Ishikawa (cell line): ENCODE results near the gene CUL7.

Experiments
- CEBPB ChIP-seq: IDR thresholded peaks from 2 replicates; pipeline ENCODE4 v1.6.1; 2012
- CREB1 ChIP-seq: IDR thresholded peaks from 2 replicates; pipeline ENCODE4 v1.6.1; 2012; ENCODE audit warnings: low read depth
- EGR1 ChIP-seq: IDR thresholded peaks from 2 replicates; pipeline ENCODE4 v1.6.1; 2012
- EP300 ChIP-seq: IDR thresholded peaks from 2 replicates; pipeline ENCODE4 v1.6.1; 2012; ENCODE audit warnings: borderline replicate concordance
- FOXM1 ChIP-seq: IDR thresholded peaks from 2 replicates; pipeline ENCODE4 v1.6.1; 2012; ENCODE audit warnings: low read depth, borderline replicate concordance
- NFIC ChIP-seq: IDR thresholded peaks from 2 replicates; pipeline ENCODE4 v1.6.1; 2012
- RAD21 ChIP-seq: IDR thresholded peaks from 2 replicates; pipeline ENCODE4 v1.6.1; 2012; ENCODE audit warnings: low read depth
- TAF1 ChIP-seq: IDR thresholded peaks from 2 replicates; pipeline ENCODE4 v1.6.1; 2012; ENCODE audit warnings: low read depth, mild to moderate bottlenecking
- TCF12 ChIP-seq: IDR thresholded peaks from 2 replicates; pipeline ENCODE4 v1.6.1; 2012; ENCODE audit warnings: low read depth
- TEAD4 ChIP-seq: IDR thresholded peaks from 2 replicates; pipeline ENCODE4 v1.6.1; 2012
- YY1 ChIP-seq: IDR thresholded peaks from 2 replicates; pipeline ENCODE4 v1.6.1; 2012; ENCODE audit warnings: low read depth
- ZBTB7A ChIP-seq: IDR thresholded peaks from 2 replicates; pipeline ENCODE4 v1.6.1; 2012; ENCODE audit warnings: low read depth
- TF ChIP-seq, protein P1 (sequence below): IDR thresholded peaks from 2 replicates; pipeline ENCODE4 v1.6.1; 2012
- TF ChIP-seq, protein P2 (sequence below): IDR thresholded peaks from 2 replicates; pipeline ENCODE4 v1.6.1; 2012; ENCODE audit warnings: low read depth, mild to moderate bottlenecking
- TF ChIP-seq, protein P3 (sequence below): IDR thresholded peaks from 2 replicates; pipeline ENCODE4 v1.6.1; 2012

CUL7 gene

DNA sequence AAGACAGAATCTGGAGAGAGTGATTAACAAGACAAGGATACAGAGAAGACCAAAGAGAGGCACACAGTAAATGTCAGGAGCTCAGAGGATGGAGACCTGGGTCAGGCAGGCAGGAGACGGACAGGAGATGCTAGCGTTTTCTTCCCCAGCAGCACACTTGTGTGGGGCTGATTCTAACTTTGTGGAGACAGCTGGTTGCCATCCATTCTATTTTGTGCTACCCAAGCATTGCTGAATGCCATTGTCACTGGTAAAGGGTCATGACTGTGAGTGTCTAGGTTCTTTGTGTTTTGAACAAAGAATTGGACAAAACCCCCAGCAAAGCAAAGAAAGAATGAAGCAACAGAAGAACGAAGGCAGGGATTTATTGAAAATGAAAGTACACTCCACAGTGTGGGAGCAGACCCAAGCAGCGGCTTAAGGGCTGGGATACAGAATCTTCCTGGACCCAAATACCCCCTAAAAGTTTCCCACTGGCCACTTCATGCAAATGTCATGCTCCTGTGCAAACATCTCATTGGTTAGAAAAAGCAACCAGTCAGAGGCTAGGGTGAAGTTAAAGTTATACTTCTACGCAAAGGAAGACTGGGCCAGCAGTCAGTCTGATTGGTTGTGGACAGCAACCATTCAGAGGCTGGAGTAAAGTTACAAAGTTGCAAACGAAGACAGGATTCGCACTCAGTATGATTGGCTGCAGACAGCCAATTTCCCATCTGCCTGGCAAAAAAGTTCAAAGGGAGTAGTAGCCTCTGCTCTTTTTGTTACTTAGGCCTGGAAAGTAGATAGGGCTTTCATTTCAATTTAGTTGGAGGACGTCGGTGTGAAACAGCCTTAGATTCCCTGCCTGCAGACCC, 40.0 kb upstream of the CUL7 start:
- TF ChIP-seq FOXM1 (no peak), EP300 (no peak), TCF12 (no peak), NFIC (no peak), RAD21 (no peak), TEAD4 (no peak), CEBPB (no peak), EGR1 (no peak), YY1 (no peak), TAF1 (no peak), ZBTB7A (no peak), CREB1 (no peak)
- TF ChIP-seq, protein P1, sequence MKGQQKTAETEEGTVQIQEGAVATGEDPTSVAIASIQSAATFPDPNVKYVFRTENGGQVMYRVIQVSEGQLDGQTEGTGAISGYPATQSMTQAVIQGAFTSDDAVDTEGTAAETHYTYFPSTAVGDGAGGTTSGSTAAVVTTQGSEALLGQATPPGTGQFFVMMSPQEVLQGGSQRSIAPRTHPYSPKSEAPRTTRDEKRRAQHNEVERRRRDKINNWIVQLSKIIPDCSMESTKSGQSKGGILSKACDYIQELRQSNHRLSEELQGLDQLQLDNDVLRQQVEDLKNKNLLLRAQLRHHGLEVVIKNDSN = no peak
- TF ChIP-seq, protein P2, sequence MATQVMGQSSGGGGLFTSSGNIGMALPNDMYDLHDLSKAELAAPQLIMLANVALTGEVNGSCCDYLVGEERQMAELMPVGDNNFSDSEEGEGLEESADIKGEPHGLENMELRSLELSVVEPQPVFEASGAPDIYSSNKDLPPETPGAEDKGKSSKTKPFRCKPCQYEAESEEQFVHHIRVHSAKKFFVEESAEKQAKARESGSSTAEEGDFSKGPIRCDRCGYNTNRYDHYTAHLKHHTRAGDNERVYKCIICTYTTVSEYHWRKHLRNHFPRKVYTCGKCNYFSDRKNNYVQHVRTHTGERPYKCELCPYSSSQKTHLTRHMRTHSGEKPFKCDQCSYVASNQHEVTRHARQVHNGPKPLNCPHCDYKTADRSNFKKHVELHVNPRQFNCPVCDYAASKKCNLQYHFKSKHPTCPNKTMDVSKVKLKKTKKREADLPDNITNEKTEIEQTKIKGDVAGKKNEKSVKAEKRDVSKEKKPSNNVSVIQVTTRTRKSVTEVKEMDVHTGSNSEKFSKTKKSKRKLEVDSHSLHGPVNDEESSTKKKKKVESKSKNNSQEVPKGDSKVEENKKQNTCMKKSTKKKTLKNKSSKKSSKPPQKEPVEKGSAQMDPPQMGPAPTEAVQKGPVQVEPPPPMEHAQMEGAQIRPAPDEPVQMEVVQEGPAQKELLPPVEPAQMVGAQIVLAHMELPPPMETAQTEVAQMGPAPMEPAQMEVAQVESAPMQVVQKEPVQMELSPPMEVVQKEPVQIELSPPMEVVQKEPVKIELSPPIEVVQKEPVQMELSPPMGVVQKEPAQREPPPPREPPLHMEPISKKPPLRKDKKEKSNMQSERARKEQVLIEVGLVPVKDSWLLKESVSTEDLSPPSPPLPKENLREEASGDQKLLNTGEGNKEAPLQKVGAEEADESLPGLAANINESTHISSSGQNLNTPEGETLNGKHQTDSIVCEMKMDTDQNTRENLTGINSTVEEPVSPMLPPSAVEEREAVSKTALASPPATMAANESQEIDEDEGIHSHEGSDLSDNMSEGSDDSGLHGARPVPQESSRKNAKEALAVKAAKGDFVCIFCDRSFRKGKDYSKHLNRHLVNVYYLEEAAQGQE = no peak
- TF ChIP-seq, protein P3, sequence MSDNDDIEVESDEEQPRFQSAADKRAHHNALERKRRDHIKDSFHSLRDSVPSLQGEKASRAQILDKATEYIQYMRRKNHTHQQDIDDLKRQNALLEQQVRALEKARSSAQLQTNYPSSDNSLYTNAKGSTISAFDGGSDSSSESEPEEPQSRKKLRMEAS = no peak

GRCh38 chr6:43092635-43093034, 39.0 kb upstream of the CUL7 start:
- TF ChIP-seq ZBTB7A (no peak), CEBPB (no peak)
- TF ChIP-seq, protein P1 = no peak
- TF ChIP-seq, protein P2 = no peak

- no peak for TF ChIP-seq TCF12
- TF ChIP-seq ZBTB7A = no peak
- TF ChIP-seq CEBPB = no peak
- TF ChIP-seq TEAD4 = no peak
- no peak for TF ChIP-seq EP300
- TF ChIP-seq FOXM1 = no peak
- TF ChIP-seq CREB1 = no peak
- TF ChIP-seq EGR1 = no peak
- TF ChIP-seq RAD21 = no peak
- no peak for TF ChIP-seq NFIC
- TF ChIP-seq YY1 = no peak
- TF ChIP-seq, protein P2 = no peak
- TF ChIP-seq, protein P3 = no peak
- TF ChIP-seq, protein P1 = no peak
- TF ChIP-seq TAF1 = no peak
Observed at GRCh38 chr6:43091436-43091991, 37.9 kb upstream of the CUL7 start.

DNA sequence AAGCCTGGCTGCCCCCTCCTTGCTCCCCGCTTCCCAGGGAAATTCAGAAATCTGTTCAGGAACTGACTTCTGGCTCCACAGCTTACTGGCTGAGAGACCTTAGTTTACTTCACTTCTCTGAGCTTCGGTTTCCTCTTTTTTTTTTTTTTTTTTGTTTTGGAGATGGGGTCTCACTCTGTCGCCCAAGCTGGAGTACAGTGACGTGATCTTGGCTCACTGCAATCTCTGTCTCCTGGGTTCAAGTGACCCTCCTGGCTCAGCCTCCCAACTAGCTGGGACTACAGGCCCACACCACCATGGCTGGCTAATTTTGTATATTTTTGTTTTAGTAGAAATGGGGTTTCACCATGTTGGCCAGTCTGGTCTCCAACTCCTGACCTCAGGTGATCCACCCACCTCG, 37.4 kb upstream of the CUL7 start:
- TF ChIP-seq YY1 (no peak), ZBTB7A (no peak), RAD21 (no peak), TEAD4 (no peak), CEBPB (no peak), CREB1 (no peak), NFIC (no peak), FOXM1 (no peak), EP300 (no peak), TAF1 (no peak), TCF12 (no peak), EGR1 (no peak)
- TF ChIP-seq, protein P2 = no peak
- TF ChIP-seq, protein P3 = no peak
- TF ChIP-seq, protein P1 = no peak
